Activated T-helper 1 cell treated with anti-CD3 and anti-CD28 coated beads, Interleukin-12 subunit alpha, Interleukin-12 subunit beta, Interleukin-2, Interleukin-4 antibody, amounts not matched to agents 30 ng/mL and 10 ng/mL and 1 ng/mL, durations not matched to agents 14 hours and 24 hours and 36 hours (primary cell): ENCODE measurements around the gene IL1RL1. TPM values are rescaled to one million over a fixed set of nuclear protein-coding genes. Genes with fewer than 3 reads are reported as not detected.

Experiments used
- DNase-seq: peaks from one replicate; pipeline ENCODE4 v3.0.0; 2021; ENCODE audit warnings: low spot score
- H3K27ac Mint-ChIP-seq: one replicate; pipeline ENCODE4 v1.8.0; 2021; ENCODE audit warnings: mild to moderate bottlenecking, mixed read lengths
- H3K27me3 Mint-ChIP-seq: one replicate; pipeline ENCODE4 v1.8.0; 2022; ENCODE audit warnings: mild to moderate bottlenecking, moderate library complexity, mixed read lengths; ENCODE audit not compliant: insufficient read depth
- H3K36me3 Mint-ChIP-seq: one replicate; pipeline ENCODE4 v1.8.0; 2021; ENCODE audit warnings: low read depth, mixed read lengths
- H3K4me1 Mint-ChIP-seq: one replicate; pipeline ENCODE4 v1.8.0; 2021; ENCODE audit warnings: low read depth, mixed read lengths
- H3K4me3 Mint-ChIP-seq: one replicate; pipeline ENCODE4 v1.8.0; 2021; ENCODE audit warnings: mild to moderate bottlenecking, moderate library complexity, mixed read lengths
- H3K9me3 Mint-ChIP-seq: one replicate; pipeline ENCODE4 v1.8.0; 2021; ENCODE audit warnings: mixed read lengths
- intact Hi-C: fragments of 100-400 bp; cut with micrococcal nuclease; formaldehyde crosslinking; loops from one replicate; pipeline ENCODE4 v1.15.1; 2024
- total RNA-seq: library from RNA; stranded (reverse); gene quantifications from 2 replicates; pipeline ENCODE4 v1.2.3, GENCODE V29; 2022

Gene IL1RL1
- total RNA-seq, 1 donor from 2014 or later: 4.8 TPM

DNA sequence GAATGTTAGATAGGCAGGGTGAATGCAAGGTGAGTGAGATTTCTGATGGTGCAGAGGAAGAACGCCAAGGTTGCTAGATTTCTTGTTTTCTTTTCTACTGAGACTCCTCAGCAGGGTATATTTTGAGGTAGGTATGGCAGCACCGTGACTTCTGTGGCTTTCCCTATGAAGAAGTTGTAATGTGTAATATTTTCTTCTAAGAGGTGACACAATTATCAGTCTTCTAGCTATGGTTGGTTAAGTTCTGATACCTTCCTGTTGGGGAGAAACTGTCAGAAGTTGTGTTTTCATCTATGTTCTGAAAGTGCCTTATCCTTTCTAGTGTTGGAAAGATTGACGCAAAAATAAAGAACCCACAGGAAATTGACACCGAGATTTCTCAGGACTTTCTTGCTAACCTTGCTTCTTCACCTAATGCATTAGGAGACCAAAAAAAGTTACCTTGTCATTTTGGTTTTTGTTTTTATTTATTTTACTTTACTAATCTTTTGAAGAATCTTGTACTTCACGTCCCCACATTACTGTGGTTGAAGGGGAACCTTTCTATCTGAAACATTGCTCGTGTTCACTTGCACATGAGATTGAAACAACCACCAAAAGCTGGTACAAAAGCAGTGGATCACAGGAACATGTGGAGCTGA, 56.1 kb downstream of the IL1RL1 start:
- Mint-ChIP-seq H3K9me3 (peaks cover 36% of the 10 kb centered on the region), H3K4me1 (peaks cover 91% of the 10 kb centered on the region)
- intact Hi-C loops: loop anchor here (2.0 to 10.0 kb wide), 7 partner anchors 63 to 1060 kb away; partner anchors contain the start of gene RNF149

DNA sequence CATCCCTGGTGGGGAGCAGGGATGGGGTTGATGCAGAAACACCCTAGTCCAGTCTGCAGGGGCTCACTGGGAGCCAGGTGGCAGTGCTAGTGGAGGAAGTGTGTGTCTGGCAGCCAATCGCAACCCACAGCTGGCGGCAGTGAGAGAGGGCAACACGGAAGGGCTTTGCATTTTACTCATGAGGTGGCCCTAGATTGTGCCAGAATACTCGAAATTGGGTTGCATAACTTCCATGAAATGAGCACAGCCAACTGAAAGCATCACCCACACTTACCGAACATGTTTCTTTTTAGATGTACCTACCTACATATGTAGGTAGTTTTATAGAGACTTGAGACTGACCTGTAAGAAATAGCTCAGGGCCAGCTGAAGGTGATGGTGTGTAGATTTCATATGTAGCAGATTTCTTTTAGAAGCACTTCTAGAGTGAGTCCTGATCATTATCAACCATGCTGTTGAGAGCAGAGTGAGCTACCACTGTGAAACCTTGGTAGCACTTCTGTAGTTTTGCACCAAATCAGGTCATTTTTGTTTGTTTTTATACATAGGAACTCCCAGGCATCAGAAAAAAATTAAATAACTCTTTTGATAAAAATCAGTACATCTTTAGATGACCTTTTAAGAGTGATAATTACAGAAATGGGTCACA, 57.2 kb downstream of the IL1RL1 start:
- Mint-ChIP-seq H3K27ac (peak overlapping the region; percentile 97), H3K4me3 (peak overlapping the region; percentile 66), H3K9me3 (peaks cover 26% of the 10 kb centered on the region), H3K4me1 (peaks cover 80% of the 10 kb centered on the region), H3K27me3 (no peaks in the 10 kb centered on the region), H3K36me3 (peaks cover 86% of the 10 kb centered on the region)
- intact Hi-C loops: loop anchor here (1.0 to 10.0 kb wide), 7 partner anchors 8 to 1061 kb away; partner anchors contain the start of gene RNF149
- DNase-seq: no peak

More for the DNA sequence above, 56.1 kb downstream of the IL1RL1 start:
- Mint-ChIP-seq H3K27ac (peak overlapping the region; percentile 97), H3K4me3 (peak overlapping the region; percentile 79), H3K27me3 (no peaks in the 10 kb centered on the region), H3K36me3 (peaks cover 88% of the 10 kb centered on the region)
- DNase-seq: peak; percentile 26

DNA sequence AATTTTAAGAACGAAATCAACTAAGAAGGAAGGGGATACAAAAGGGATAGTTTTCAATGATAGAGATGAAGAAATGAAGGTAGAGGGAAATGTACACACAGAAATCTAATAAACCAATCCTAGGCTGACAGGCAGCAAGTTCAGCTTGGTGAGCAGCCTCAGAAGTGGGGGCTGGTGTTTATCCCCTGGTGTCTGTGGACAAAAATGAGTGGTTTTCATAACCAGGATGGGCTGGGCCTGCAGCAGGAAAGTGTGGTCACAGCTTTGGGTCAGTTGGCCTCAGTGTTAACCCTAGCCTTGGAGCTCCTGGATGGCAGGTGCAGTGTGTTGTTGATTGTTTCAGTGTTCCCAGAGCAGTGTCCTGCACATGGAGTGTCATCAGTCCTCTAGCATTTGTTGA, 58.5 kb downstream of the IL1RL1 start:
- no peak for DNase-seq
- peak overlapping the region; percentile 42 for H3K27ac Mint-ChIP-seq
- intact Hi-C loops: loop anchor here (5.0 to 10.0 kb wide), 4 partner anchors 365 to 1063 kb away; partner anchors contain the start of gene RNF149
- peaks cover 68% of the 10 kb centered on the region for H3K4me1 Mint-ChIP-seq
- H3K36me3 Mint-ChIP-seq: peaks cover 82% of the 10 kb centered on the region
- no peaks in the 10 kb centered on the region for H3K27me3 Mint-ChIP-seq
- H3K4me3 Mint-ChIP-seq: no peak overlapping the region
- peaks cover 22% of the 10 kb centered on the region for H3K9me3 Mint-ChIP-seq

DNA sequence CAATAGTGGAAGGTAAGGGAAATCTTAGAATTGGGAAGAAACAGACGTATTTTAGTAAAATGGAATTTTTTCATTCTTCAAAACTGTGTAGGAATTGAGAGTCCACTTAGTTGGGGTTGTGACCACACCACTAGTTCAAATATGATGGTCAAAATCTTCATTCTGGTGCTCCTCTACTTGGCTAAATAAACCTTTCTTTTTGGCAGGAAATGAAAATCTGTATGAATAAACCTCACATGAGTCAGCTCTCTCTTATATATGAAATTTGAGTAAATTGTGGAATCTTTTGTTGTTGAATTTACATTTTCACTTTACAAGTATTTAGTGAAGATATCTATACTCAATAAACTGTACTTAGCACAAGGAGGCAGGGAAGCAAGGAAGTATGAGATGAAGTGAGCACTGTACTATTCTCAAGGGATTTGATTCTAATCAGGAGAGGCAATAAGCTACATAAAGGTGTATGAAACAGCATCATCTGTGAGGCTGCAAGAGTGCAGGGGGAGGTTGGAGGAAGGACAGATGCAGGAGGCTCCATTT, 64.8 kb downstream of the IL1RL1 start:
- no peak for DNase-seq
- Mint-ChIP-seq H3K4me1 (peaks cover 43% of the 10 kb centered on the region), H3K4me3 (no peak overlapping the region), H3K9me3 (peaks cover 27% of the 10 kb centered on the region), H3K36me3 (peaks cover 80% of the 10 kb centered on the region), H3K27me3 (no peaks in the 10 kb centered on the region), H3K27ac (peak overlapping the region; percentile 65)
- intact Hi-C loops: loop anchor here (1.0 kb wide), 1 partner anchor 8 kb away; no protein-coding TSS in a partner anchor

DNA sequence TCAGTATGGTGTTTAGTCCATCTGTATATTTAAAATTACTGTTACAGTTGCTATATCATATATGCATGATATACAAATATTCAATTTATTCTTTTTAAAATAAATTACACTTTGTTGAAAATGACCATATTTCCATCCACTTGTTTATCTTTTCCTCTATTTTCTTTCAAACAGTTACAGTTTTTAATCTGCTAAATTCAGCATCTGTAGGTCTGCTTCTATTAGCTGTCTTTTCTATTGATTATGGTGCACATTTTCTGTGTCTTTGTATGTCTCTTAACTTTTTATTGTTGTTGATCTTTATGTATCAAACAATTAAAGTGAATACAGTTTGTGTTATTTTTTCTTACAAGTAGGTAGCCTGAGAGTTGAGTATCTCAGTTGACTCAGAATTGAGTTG, 72.4 kb downstream of the IL1RL1 start:
- Mint-ChIP-seq H3K9me3 (peaks cover 40% of the 10 kb centered on the region), H3K27me3 (no peaks in the 10 kb centered on the region), H3K4me1 (peaks cover 38% of the 10 kb centered on the region), H3K4me3 (no peak overlapping the region), H3K27ac (no peak overlapping the region), H3K36me3 (peaks cover 87% of the 10 kb centered on the region)
- no peak for DNase-seq
- intact Hi-C loops: no loop called here

DNA sequence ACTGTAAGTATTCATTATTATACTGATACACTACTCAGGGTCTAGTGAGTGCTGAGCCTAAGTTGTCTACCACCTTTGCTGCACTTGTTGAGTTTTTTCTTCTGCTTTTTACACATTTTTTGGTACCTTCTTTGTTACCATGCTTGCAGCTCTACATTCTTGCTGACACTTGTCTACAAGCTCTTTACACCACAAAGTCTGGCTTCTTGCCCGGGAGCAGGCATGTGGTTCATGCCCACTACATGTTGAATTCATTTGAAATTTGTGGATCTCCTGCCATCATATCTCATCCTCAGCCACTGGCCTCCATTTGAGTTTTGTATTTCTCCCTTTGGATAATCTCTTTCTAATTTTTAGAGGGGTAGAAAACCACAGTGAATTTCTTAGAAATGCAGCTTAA, 74.2 kb downstream of the IL1RL1 start:
- DNase-seq: no peak
- peaks cover 87% of the 10 kb centered on the region for H3K36me3 Mint-ChIP-seq
- H3K27me3 Mint-ChIP-seq: no peaks in the 10 kb centered on the region
- no peak overlapping the region for H3K4me3 Mint-ChIP-seq
- no peak overlapping the region for H3K27ac Mint-ChIP-seq
- peaks cover 36% of the 10 kb centered on the region for H3K9me3 Mint-ChIP-seq
- H3K4me1 Mint-ChIP-seq: peaks cover 33% of the 10 kb centered on the region
- intact Hi-C loops: no loop called here

DNA sequence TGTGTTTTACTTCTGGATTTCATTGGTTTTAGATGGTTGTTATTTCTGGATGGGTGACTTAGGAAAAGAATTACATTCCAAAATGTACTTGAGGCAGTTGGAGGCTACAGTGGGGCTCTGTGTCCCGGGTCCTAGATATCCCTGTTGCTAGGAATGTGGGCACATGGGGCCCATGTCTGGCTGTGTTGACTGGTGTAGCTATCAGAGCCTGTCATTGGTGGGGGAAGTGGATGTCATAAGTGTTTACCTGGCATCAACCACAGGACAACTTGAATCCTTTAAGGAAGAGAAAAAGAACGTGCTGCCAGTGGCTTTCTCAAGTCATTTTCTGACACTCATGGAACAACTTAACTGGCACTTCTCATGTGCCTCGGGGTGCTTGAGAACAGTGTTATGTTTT, 74.6 kb downstream of the IL1RL1 start:
- Mint-ChIP-seq H3K9me3 (peaks cover 36% of the 10 kb centered on the region), H3K4me1 (peaks cover 34% of the 10 kb centered on the region), H3K27ac (no peak overlapping the region), H3K4me3 (no peak overlapping the region), H3K27me3 (no peaks in the 10 kb centered on the region), H3K36me3 (peaks cover 84% of the 10 kb centered on the region)
- intact Hi-C loops: no loop called here
- no peak for DNase-seq

DNA sequence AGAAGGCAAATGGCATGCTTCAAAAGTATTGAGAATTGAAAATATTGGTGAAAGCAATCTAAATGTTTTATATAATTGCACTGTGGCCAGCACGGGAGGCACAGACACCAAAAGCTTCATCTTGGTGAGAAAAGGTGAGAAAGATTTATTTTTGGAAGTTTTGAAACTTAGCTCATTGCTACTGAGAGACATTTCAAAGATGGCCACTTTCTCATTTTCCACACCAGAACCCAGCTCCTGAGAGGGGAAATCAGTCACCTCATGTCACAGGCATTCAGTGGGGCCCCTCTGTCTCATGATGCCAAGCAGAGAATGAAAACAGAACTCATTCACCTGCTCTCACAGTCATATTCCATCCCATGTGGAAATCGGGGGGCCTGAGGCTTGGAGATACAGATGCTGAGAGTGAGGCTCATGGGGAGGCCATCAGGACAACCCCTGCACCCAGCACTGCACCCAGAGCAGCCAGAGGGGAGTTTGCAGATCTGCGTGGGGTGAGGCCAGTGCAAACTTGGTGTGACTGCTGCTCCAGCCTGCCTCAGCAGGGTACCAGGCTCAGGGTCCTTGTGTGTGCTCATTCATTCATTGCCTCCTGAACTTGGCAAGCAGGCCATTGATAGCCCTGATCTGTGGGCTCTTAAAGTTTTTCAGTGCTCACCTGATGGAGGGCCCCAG, 75.6 kb downstream of the IL1RL1 start:
- H3K4me3 Mint-ChIP-seq: no peak overlapping the region
- intact Hi-C loops: no loop called here
- no peaks in the 10 kb centered on the region for H3K27me3 Mint-ChIP-seq
- peaks cover 30% of the 10 kb centered on the region for H3K9me3 Mint-ChIP-seq
- peaks cover 44% of the 10 kb centered on the region for H3K4me1 Mint-ChIP-seq
- peaks cover 78% of the 10 kb centered on the region for H3K36me3 Mint-ChIP-seq
- no peak for DNase-seq
- H3K27ac Mint-ChIP-seq: peak overlapping the region; percentile 79

DNA sequence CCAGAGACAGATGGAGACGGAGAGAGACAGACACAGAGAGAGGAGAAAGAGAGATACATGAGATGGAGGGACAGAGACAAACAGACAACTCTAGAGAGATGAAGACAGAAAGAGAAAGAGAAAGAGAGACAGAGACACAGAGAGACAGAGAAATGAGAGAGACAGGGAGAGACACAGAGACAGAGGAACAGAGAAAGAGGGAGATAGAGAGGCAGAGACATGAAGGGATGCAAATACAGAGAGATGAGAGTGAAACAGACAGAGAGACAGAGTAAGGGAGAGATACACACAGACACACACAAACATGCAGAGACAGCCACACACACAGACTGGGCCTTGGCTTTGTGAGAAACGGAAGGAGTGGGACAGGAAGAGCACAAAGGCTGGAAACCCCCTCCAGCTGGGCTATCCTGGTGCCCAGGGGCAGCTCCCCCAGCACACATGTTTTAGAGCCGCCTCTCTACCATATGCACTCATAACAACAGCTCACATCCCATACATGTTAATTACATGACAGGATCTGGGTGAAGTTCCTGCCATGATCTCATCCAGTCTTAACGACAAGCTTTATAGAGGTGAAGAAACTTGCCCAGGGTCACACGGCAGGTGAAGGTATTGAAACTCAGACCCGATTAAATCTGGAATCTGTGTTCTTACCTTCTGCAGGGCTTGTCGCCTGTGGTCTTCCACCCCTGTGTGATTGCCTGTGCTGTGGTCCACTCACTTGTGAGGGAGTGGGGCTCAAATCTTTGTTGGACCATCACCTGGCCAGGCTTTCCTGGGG, 76.6 kb downstream of the IL1RL1 start:
- no peak for DNase-seq
- Mint-ChIP-seq H3K9me3 (peaks cover 23% of the 10 kb centered on the region), H3K36me3 (peaks cover 74% of the 10 kb centered on the region), H3K27me3 (no peaks in the 10 kb centered on the region), H3K27ac (peak overlapping the region; percentile 76), H3K4me3 (no peak overlapping the region), H3K4me1 (peaks cover 49% of the 10 kb centered on the region)
- intact Hi-C loops: no loop called here

DNA sequence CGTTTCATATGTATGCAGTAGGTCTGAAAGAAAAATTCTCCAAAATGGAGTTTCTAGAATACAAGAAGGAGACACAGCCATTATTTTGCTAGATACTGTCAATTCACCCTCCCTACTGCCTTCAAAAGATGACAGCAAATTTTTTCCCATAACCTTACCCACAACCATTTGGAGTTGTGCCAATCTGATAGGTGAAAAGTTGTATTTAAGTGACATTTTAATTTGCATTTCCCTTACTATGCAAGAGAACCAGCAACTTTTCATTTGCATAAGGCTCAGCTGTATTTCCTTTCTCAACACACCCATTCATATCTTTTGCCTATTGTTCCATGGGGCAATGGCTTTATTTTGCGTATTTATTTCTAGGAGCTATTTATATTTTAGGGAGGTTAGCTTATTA, 80.2 kb downstream of the IL1RL1 start:
- intact Hi-C loops: loop anchor here (2.0 kb wide), 1 partner anchor 45 kb away; no protein-coding TSS in a partner anchor
- H3K27me3 Mint-ChIP-seq: no peaks in the 10 kb centered on the region
- H3K9me3 Mint-ChIP-seq: no peaks in the 10 kb centered on the region
- peaks cover 59% of the 10 kb centered on the region for H3K36me3 Mint-ChIP-seq
- no peak for DNase-seq
- H3K4me1 Mint-ChIP-seq: peaks cover 49% of the 10 kb centered on the region
- H3K4me3 Mint-ChIP-seq: no peak overlapping the region
- peak overlapping the region; percentile 57 for H3K27ac Mint-ChIP-seq

DNA sequence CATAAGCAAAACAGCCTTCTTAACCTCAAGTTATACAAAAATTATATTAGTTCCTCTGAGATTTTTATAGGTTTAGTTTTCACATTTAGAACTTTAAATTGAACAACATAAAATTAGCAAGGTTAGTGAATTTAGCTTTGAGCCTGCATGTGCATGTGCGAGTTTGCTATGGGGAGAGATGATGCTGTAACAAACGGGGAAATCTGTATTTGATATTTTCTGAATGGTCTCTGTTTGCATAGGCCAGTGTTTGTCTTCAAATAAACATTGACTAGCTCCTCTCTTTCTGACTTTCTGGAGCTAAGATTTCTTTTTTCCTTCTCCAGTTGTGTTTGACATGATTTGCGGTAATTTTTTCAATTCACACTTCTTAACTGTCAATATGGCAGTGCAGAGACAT, 80.7 kb downstream of the IL1RL1 start:
- DNase-seq: no peak
- no peak overlapping the region for H3K4me3 Mint-ChIP-seq
- no peak overlapping the region for H3K27ac Mint-ChIP-seq
- H3K9me3 Mint-ChIP-seq: no peaks in the 10 kb centered on the region
- H3K36me3 Mint-ChIP-seq: peaks cover 57% of the 10 kb centered on the region
- no peaks in the 10 kb centered on the region for H3K27me3 Mint-ChIP-seq
- peaks cover 44% of the 10 kb centered on the region for H3K4me1 Mint-ChIP-seq
- intact Hi-C loops: no loop called here

DNA sequence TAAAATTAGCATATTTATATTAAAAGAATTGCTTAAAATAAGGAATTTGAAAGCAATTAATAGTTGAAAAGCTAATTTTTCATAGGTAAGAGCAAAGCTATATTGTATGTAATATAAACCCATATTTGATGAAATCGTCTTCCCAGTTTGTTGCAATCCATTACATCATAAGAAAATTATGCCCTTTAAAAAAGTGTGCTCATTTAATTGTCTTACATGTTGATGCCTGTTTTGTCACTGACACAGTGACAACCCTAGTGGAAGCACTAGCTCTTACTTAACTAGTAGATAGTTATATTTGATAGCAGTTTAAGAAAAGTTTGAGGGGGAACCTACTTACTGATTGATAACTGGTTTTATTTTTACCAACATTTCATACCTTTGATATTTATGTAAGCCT, 81.6 kb downstream of the IL1RL1 start:
- H3K4me3 Mint-ChIP-seq: no peak overlapping the region
- no peak overlapping the region for H3K27ac Mint-ChIP-seq
- H3K4me1 Mint-ChIP-seq: peaks cover 36% of the 10 kb centered on the region
- H3K27me3 Mint-ChIP-seq: no peaks in the 10 kb centered on the region
- intact Hi-C loops: no loop called here
- no peak for DNase-seq
- H3K36me3 Mint-ChIP-seq: peaks cover 51% of the 10 kb centered on the region
- no peaks in the 10 kb centered on the region for H3K9me3 Mint-ChIP-seq
